A549 treated with ZK216348 at 1 μM for 4 hours (cell line): ENCODE data around the gene FREM3. TPM values are rescaled to one million over a fixed set of nuclear protein-coding genes. Genes with fewer than 3 reads are reported as not detected.

Experiments used
- total RNA-seq: library from RNA; stranded (reverse); fragments of 200-300 nt; extraction: Qiagen RNA extraction; gene quantifications from 5 replicates; pipeline ENCODE4 v1.2.3, GENCODE V29; 2022; ENCODE audit warnings: low read depth

Gene FREM3
- not detected in 5 replicates for total RNA-seq

GRCh38 chr4:143700416-143701352, at the start of gene FREM3:
Gene FREM3 (minus strand): TSS chr4:143700675. CDS start chr4:143700675, 0 bp downstream.

Other genes starting within 250 kb of the FREM3 start
- 17.0 to 29.2 TPM (median 20.7 TPM) in 5 replicates for gene SMARCA5, start 187.0 kb downstream of the FREM3 start, total RNA-seq
- not detected in 5 replicates for gene GYPE, start 204.9 kb upstream of the FREM3 start, total RNA-seq